Stomach (tissue), 4 donors: ENCODE results near the gene ABLIM3.

Experiments
- POLR2AphosphoS5 ChIP-seq, 3 donors: sonication (generic); formaldehyde crosslinking; IDR thresholded peaks; one replicate each; pipeline ENCODE4 v1.6.1; 2016; ENCODE audit warnings: antibody characterized with exemption in 3 of 3
- TF ChIP-seq, protein P1 (sequence below), 7 experiments: fragments of 450-650 bp in 4 of 7; fragments of 200-600 bp in 3 of 7; sonication (generic) in 3 of 7; IDR thresholded peaks; one replicate each; pipeline ENCODE4 v1.5.1; 2016 to 2019; ENCODE audit warnings: antibody characterized with exemption in 7 of 7, control low read depth in 2 of 7, mild to moderate bottlenecking in 1 of 7

DNA sequence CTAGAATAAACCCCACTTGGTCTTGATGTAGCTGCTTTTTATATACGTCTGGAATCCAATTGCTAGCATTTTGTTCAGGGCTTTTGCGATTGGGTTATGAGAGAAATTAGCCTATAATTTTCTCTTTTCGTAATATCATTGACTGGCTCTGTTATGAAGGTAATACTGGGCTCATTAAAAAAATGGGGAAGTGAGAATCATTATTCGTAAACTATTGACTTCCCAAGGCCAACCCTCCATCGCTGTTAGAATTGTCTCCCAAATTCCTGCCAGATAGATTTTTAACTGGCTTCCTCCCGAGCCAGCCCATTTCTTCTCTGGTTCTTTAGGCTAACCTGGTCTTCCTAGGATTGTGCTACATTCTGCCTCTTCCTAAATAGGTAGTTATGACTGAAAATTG, 168.1 kb downstream of the ABLIM3 start:
- TF ChIP-seq, protein P1, sequence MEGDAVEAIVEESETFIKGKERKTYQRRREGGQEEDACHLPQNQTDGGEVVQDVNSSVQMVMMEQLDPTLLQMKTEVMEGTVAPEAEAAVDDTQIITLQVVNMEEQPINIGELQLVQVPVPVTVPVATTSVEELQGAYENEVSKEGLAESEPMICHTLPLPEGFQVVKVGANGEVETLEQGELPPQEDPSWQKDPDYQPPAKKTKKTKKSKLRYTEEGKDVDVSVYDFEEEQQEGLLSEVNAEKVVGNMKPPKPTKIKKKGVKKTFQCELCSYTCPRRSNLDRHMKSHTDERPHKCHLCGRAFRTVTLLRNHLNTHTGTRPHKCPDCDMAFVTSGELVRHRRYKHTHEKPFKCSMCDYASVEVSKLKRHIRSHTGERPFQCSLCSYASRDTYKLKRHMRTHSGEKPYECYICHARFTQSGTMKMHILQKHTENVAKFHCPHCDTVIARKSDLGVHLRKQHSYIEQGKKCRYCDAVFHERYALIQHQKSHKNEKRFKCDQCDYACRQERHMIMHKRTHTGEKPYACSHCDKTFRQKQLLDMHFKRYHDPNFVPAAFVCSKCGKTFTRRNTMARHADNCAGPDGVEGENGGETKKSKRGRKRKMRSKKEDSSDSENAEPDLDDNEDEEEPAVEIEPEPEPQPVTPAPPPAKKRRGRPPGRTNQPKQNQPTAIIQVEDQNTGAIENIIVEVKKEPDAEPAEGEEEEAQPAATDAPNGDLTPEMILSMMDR (IDR thresholded peaks at IDR 0.05): no peak
- TF ChIP-seq POLR2AphosphoS5 (IDR thresholded peaks at IDR 0.05): no peak
